GM12875 (cell line): ENCODE data around the gene MYO5A.

Experiments used
- H3K4me3 ChIP-seq: one replicate; pipeline ENCODE4 v1.5.1; 2011; ENCODE audit warnings: low read depth, low read length, control low read depth
- TF ChIP-seq, protein P1 (sequence below): IDR thresholded peaks from 2 replicates; pipeline ENCODE4 v1.5.1; 2011; ENCODE audit warnings: low read depth, mild to moderate bottlenecking, control low read depth, inconsistent platforms, low read length, moderate library complexity, borderline replicate concordance; ENCODE audit not compliant: insufficient read depth

Gene MYO5A

GRCh38 chr15:52361494-52361893 lies 167.2 kb downstream of the MYO5A start:
- TF ChIP-seq, protein P1, sequence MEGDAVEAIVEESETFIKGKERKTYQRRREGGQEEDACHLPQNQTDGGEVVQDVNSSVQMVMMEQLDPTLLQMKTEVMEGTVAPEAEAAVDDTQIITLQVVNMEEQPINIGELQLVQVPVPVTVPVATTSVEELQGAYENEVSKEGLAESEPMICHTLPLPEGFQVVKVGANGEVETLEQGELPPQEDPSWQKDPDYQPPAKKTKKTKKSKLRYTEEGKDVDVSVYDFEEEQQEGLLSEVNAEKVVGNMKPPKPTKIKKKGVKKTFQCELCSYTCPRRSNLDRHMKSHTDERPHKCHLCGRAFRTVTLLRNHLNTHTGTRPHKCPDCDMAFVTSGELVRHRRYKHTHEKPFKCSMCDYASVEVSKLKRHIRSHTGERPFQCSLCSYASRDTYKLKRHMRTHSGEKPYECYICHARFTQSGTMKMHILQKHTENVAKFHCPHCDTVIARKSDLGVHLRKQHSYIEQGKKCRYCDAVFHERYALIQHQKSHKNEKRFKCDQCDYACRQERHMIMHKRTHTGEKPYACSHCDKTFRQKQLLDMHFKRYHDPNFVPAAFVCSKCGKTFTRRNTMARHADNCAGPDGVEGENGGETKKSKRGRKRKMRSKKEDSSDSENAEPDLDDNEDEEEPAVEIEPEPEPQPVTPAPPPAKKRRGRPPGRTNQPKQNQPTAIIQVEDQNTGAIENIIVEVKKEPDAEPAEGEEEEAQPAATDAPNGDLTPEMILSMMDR = no peak
- no peak overlapping the region for H3K4me3 ChIP-seq

- TF ChIP-seq, protein P1 = no peak
- no peak overlapping the region for H3K4me3 ChIP-seq
Observed at GRCh38 chr15:52360229-52361203, 168.2 kb downstream of the MYO5A start.

- no peak overlapping the region for H3K4me3 ChIP-seq
- TF ChIP-seq, protein P1 = no peak
Observed at GRCh38 chr15:52359722-52360121, 169.0 kb downstream of the MYO5A start.

GRCh38 chr15:52357949-52358348 lies 170.7 kb downstream of the MYO5A start:
- TF ChIP-seq, protein P1 = no peak
- no peak overlapping the region for H3K4me3 ChIP-seq

GRCh38 chr15:52352086-52352485 lies 176.6 kb downstream of the MYO5A start:
- TF ChIP-seq, protein P1 = no peak
- H3K4me3 ChIP-seq = no peak overlapping the region

DNA sequence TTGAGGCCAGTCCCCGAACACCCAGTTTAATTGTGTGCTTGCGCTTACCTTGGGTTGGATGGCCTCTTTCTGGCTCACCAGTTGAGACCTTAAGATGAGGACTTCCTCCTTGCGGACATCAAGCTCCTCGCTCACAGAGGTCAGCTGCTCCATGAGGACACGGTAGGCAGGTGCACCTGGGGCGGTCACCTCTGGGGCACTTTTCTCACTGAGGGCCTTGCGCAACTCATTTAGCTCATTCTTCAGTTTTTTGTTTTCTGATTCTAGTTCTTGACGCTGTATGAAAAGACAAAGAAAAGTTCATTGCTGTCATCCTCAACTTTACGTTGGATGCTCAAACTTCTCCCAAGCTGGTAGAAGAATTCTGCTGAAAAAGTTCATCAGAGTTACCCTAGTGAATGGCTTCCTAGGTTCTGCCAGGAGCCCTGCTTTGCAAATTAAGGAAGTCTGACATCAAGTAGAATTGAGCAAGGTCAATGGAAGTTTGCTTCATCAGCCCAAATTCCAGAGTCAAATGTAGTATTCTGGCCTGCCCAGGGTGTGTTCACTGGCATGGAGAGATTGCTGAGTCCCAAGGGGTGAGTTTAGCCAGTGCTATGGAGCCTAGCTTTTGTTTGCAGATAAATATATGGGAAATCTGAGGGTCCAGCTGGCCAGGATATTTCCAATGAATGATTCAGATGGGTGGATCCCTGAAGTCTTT lies 177.3 kb downstream of the MYO5A start:
- no peak overlapping the region for H3K4me3 ChIP-seq
- TF ChIP-seq, protein P1 = no peak
